GM13976 (cell line): ENCODE results near the gene GCH1.
"Not testable (repeated sequence)": the region's sequence is repeated elsewhere in the genome, so short reads cannot be mapped to it uniquely, and the experiment has no call there.

ENCODE experiments used
- DNase-seq: peaks from one replicate; pipeline ENCODE4 v3.0.0; 2012; ENCODE audit warnings: low spot score
- in situ Hi-C: fragments of 300-500 bp; cut with MboI; formaldehyde crosslinking; loops from one replicate; pipeline ENCODE4 v1.12.0; 2022; ENCODE audit warnings: low sequenced_read_pairs, mixed read lengths, inconsistent platforms; ENCODE audit not compliant: unreplicated experiment
- TF ChIP-seq, protein P1 (sequence below): IDR thresholded peaks from 2 replicates; pipeline ENCODE4 v1.5.1; 2012; ENCODE audit warnings: borderline replicate concordance, mild to moderate bottlenecking; ENCODE audit not compliant: insufficient read depth; ENCODE audit errors: extremely low read depth, missing control alignments, control extremely low read depth

Gene GCH1

DNA sequence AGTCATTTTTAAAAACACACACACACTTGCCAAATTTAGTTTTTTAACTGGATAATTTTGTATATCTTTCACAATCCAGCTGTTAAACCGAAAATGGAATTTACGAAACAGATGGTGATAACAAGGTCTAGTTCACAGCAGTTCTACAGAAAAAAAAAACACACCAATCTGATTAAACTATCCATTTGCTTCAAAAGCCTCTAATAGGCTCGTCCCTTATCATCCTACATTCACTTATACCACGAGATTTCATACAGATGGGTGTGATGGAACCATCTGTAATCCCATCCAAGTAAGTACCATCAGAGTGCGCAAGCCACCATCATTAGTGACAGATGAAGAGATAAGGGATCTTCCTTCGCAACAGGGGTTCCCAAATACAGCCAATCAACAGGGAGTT, 20.1 kb downstream of the GCH1 start:
- DNase-seq: no peak
- in situ Hi-C loops: no loop called here

DNA sequence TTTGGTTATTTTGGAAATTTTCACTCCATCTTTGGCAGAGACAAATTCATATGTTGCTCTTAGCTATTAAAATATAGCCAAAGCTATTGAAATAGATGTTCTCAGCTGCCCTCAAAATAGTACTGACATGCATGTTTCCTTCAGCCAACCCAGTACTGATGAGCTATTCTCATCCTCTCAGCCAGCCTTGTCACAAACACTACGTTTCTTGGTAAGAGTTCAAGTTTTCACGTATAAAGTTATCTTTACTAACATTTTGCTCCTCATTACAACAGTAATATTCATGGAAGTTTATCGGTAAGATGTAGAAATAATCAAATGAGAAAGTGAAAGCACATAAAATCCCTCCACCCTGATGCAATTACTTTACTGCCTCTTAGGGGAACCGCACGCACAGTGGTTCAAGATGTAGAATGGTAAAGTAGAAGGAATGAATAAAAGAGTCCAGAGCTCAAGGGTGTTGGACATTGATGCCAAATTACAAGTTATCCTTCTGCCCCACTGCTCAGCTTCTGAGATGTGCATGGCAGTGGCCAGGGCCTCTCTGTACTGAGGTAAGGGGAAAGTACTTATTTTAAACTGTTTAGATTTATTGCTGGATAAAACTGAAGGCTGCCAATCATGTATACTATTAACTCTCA, 20.7 kb downstream of the GCH1 start:
- peak; percentile 52 for DNase-seq
- in situ Hi-C loops: no loop called here
- TF ChIP-seq, protein P1, sequence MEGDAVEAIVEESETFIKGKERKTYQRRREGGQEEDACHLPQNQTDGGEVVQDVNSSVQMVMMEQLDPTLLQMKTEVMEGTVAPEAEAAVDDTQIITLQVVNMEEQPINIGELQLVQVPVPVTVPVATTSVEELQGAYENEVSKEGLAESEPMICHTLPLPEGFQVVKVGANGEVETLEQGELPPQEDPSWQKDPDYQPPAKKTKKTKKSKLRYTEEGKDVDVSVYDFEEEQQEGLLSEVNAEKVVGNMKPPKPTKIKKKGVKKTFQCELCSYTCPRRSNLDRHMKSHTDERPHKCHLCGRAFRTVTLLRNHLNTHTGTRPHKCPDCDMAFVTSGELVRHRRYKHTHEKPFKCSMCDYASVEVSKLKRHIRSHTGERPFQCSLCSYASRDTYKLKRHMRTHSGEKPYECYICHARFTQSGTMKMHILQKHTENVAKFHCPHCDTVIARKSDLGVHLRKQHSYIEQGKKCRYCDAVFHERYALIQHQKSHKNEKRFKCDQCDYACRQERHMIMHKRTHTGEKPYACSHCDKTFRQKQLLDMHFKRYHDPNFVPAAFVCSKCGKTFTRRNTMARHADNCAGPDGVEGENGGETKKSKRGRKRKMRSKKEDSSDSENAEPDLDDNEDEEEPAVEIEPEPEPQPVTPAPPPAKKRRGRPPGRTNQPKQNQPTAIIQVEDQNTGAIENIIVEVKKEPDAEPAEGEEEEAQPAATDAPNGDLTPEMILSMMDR: no peak

More for the DNA sequence above, 20.1 kb downstream of the GCH1 start:
- TF ChIP-seq, protein P1: no peak

DNA sequence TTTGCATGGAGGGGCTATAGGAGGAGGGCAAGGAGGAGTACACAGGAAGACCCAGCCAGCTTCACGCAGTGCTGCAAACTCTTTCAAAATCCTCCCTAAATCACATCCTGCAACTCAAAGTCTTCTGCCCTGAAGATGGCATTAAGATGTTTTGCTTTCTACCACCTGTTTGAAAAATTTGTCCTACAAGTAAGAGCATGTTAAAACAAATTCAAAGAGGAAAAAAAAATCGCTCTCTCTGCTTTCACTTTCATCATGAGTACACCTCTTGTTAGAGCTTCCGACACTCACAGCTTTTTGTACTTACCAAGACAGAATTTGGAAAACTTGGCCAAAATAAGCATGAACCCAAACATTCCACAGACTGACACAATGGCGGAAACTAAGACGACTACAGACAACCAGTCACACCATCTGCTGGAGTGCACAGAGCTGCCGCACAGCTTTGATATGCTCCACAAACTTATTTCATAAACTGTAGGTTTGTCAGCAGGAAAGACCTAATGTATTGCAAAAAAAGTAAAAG, 21.3 kb downstream of the GCH1 start:
- TF ChIP-seq, protein P1: no peak
- no peak for DNase-seq
- in situ Hi-C loops: no loop called here

DNA sequence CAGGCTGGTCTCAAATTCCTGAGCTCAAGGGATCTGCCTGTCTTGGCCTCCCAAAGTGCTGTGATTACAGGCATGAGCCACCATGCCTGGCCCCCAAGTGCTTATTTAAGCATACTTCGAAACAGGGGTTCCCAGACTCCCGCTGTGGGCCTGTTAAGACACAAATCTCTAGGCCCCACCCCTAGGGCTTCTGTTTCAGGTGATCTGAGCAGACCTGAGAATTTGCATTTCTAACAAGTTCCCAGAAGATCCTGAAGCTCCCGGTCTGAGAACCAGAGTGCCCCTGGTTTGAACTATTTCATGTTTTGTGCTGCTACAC, 25.0 kb downstream of the GCH1 start:
- in situ Hi-C loops: no loop called here

DNA sequence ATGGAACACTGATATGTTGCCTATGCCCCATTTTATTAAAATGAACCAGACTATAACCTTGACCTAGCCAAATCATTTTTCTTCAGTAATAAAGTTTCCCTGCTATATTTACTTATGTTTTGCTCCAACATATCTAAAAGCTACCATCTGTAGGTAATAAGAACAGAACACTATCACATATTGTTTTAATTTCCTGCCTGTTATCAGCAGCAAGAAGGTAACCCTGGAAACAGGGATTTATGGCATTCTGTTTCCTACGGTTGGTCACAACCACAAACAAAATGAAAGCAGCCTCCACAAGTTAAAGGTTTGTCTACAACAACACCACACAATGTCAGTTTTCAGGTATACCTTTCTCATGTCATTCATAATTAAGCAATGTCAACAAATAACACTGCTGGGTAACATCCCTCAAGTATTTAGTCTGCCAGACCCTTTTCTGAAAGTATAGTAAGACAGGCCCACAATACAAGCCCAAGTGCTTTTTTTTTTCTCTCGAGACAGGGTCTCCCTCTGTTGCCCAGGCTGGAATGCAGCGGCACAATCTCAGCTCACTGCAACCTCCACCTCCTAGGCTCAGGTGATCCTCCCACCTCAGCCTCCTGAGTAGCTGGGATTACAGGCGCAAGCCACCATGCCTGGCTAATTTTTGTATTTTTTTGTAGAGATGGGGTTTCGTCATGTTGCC, 25.5 kb downstream of the GCH1 start:
- in situ Hi-C loops: no loop called here
- DNase-seq: no peak
- TF ChIP-seq, protein P1: no peak

More for the DNA sequence above, 25.0 kb downstream of the GCH1 start:
- DNase-seq: no peak
- TF ChIP-seq, protein P1: no peak

DNA sequence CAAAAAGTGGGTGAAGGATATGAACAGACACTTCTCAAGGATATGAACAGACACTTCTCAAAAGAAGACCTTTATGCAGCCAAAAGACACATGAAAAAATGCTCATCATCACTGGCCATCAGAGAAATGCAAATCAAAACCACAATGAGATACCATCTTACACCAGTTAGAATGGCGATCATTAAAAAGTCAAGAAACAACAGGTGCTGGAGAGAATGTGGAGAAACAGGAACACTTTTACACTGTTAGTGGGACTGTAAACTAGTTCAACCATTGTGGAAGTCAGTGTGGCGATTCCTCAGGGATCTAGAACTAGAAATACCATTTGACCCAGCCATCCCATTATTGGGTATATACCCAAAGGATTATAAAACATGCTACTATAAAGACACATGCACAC, 27.0 kb downstream of the GCH1 start:
- DNase-seq, in situ Hi-C loops: not testable (repeated sequence)

DNA sequence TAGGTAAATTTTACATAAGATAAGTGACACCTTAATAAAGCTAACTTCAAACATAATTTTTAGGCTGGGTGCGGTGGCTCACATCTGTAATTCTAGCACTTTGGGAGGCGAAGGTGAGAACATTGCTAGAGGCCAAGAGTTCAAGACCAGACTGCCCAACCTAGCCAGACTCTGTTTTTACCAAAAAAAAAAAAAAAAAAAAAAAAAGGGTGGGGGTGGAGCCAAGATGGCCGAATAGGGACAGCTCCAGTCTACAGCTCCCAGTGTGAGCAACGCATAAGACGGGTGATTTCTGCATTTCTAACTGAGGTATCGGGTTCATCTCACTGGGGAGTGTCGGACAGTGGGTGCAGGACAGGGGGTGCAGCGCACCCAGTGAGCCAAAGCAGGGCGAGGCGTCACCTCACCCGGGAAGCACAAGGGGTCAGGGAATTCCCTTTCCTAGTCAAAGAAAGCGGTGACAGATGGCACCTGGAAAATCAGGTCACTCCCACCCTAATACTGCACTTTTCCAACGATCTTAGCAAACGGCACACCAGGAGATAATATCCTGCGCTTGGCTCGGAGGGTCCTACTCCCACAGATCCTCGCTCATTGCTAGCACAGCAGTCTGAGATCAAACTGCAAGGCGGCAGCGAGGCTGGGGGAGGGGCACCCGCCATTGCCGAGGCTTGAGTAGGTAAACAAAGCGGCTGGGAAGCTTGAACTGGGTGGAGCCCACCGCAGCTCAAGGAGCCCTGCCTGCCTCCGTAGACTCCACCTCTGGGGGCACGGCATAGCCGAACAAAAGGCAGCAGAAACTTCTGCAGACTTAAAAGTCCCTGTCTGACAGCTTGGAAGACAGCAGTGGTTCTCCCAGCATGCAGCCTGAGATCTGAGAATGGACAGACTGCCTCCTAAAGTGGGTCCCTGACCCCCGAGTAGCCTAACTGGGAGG, 32.2 kb downstream of the GCH1 start:
- DNase-seq, in situ Hi-C loops: not testable (repeated sequence)
